Fibroblast of lung (primary cell): ENCODE data around the gene MYRIP. TPM values are rescaled to one million over a fixed set of nuclear protein-coding genes. Genes with fewer than 3 reads are reported as not detected.

Experiments used
- DNase-seq, 2 donors: peaks; one replicate each; pipeline versions ENCODE4 v3.0.0 to v3.0.0-alpha.2; 2010; ENCODE audit warnings: low read depth in 2 of 2
- H2AFZ ChIP-seq: 2 replicates; pipeline ENCODE4 v1.5.1; 2012; ENCODE audit warnings: low read length, control low read depth, inconsistent platforms
- H3K27ac ChIP-seq: 2 replicates; pipeline ENCODE4 v1.5.1; 2011; ENCODE audit warnings: low read length, control low read depth; ENCODE audit not compliant: insufficient read depth
- H3K27me3 ChIP-seq: 2 replicates; pipeline ENCODE4 v1.5.1; 2011; ENCODE audit warnings: mild to moderate bottlenecking, low read length; ENCODE audit not compliant: control insufficient read depth, insufficient read depth
- H3K36me3 ChIP-seq: 2 replicates; pipeline ENCODE4 v1.5.1; 2011; ENCODE audit warnings: low read length; ENCODE audit not compliant: control insufficient read depth, insufficient read depth
- H3K4me1 ChIP-seq: 2 replicates; pipeline ENCODE4 v1.5.1; 2011; ENCODE audit warnings: low read length; ENCODE audit not compliant: control insufficient read depth, insufficient read depth; ENCODE audit errors: extremely low read depth
- H3K4me2 ChIP-seq: 2 replicates; pipeline ENCODE4 v1.5.1; 2011; ENCODE audit warnings: low read length, control low read depth; ENCODE audit not compliant: insufficient read depth; ENCODE audit errors: extremely low read depth
- H3K4me3 ChIP-seq, 4 experiments: fragments of 200-600 bp in 1 of 4; sonication (generic) in 1 of 4; replicated peaks in 1 of 4; 2 replicates each; pipeline ENCODE4 v1.5.1; 2011 to 2016; ENCODE audit warnings: low read length in 4 of 4, low read depth in 3 of 4, mild to moderate bottlenecking in 3 of 4, control low read depth in 2 of 4, inconsistent platforms in 1 of 4, mixed read lengths in 1 of 4; ENCODE audit not compliant: insufficient read depth in 1 of 4; ENCODE audit errors: control extremely low read depth in 1 of 4
- H3K79me2 ChIP-seq: 2 replicates; pipeline ENCODE4 v1.5.1; 2012; ENCODE audit warnings: mild to moderate bottlenecking, low read length, inconsistent platforms; ENCODE audit not compliant: control insufficient read depth, insufficient read depth
- H3K9ac ChIP-seq: 2 replicates; pipeline ENCODE4 v1.5.1; 2011; ENCODE audit warnings: mild to moderate bottlenecking, low read length, control low read depth; ENCODE audit not compliant: insufficient read depth
- H3K9me3 ChIP-seq: 2 replicates; pipeline ENCODE4 v1.5.1; 2012; ENCODE audit warnings: low read depth, low read length; ENCODE audit not compliant: control insufficient read depth, insufficient read depth
- H4K20me1 ChIP-seq: 2 replicates; pipeline ENCODE4 v1.5.1; 2011; ENCODE audit warnings: low read length; ENCODE audit not compliant: control insufficient read depth, insufficient read depth; ENCODE audit errors: extremely low read depth
- CTCF ChIP-seq, 2 donors: IDR thresholded peaks in 1 of 2; conservative IDR thresholded peaks in 1 of 2; 1 replicate in 1 of 2; 2 replicates in 1 of 2; pipeline ENCODE4 v1.5.1; 2011 to 2012; ENCODE audit warnings: low read length in 2 of 2, control low read depth in 1 of 2, inconsistent platforms in 1 of 2, low read depth in 1 of 2, mild to moderate bottlenecking in 1 of 2
- EZH2 ChIP-seq: IDR thresholded peaks from 2 replicates; pipeline ENCODE4 v1.5.1; 2012; ENCODE audit warnings: low read length, control low read depth, mild to moderate bottlenecking; ENCODE audit errors: missing control alignments
- polyA plus RNA-seq, 2 donors: library from polyadenylated mRNA; depleted of rRNA in 1 of 2; stranded (reverse) in 1 of 2; unstranded in 1 of 2; fragments of >200 nt; gene quantifications; 2 replicates each; pipeline ENCODE4 v1.2.1, GENCODE V29; 2011 to 2012; ENCODE audit warnings: missing spikeins in 1 of 2
- total RNA-seq: library from RNA; depleted of rRNA; stranded (reverse); fragments of >200 nt; gene quantifications from 2 replicates; pipeline ENCODE4 v1.2.1, GENCODE V29; 2014

MYRIP gene
- total and polyA plus RNA-seq, 2 donors (not counting 1 experiment from before 2014, with no cell fraction given), result 0.02 TPM; not detected in 1

DNA sequence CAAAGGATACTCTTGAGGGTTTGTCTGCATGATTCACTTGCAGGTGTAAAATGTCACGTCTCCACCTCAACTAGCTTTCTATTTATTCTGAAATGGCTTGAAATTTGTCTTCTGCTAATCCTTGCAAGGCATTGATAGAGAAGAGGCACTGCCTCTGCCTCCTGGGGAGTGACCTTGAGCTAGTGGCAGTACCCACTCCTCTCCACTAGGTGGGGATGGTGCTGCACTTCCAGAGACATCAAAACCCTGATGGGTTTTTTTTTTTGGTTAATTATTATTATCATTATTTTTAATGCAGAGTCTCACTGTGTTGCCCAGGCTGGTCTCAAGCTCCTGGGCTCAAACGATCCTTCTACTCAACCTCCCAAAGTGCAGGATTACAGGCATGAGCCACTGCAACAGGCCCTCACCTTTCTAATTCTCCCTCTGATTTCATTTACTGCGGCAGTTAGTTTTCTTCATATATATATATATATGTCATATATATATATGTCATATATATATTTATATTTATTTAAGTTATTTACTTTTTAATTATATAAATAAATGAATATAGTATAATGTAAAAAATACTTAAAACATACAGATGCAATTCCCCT is 382.5 kb downstream of the MYRIP start:
- Histone ChIP-seq H3K36me3 (no peaks in the 10 kb centered on the region), H3K4me2 (no peak overlapping the region), H3K4me3 (no peak overlapping the region), H3K79me2 (no peaks in the 10 kb centered on the region), H2AFZ (no peak overlapping the region), H3K9me3 (no peaks in the 10 kb centered on the region), H4K20me1 (no peaks in the 10 kb centered on the region), H3K27me3 (no peaks in the 10 kb centered on the region), H3K9ac (no peak overlapping the region), H3K27ac (no peak overlapping the region), H3K4me1 (no peaks in the 10 kb centered on the region)
- TF ChIP-seq CTCF (conservative IDR thresholded peaks at IDR 0.05 in 1 of 2, IDR thresholded peaks at IDR 0.05 in 1 of 2; ENCODE audit: low read depth in 1 of 2, low read length in 2 of 2), result peak; percentile 95 to 96
- TF ChIP-seq EZH2, result no peak
- peak; percentile 18 to 62 for DNase-seq

- no peaks in the 10 kb centered on the region for H3K27me3 ChIP-seq
- no peak for DNase-seq
- H2AFZ ChIP-seq, result no peak overlapping the region
- H3K9me3 ChIP-seq, result no peaks in the 10 kb centered on the region
- H3K4me2 ChIP-seq, result no peak overlapping the region
- H3K27ac ChIP-seq, result no peak overlapping the region
- TF ChIP-seq EZH2 (no peak), CTCF (conservative IDR thresholded peaks at IDR 0.05 in 1 of 2, IDR thresholded peaks at IDR 0.05 in 1 of 2; ENCODE audit: low read depth in 1 of 2, low read length in 2 of 2) (no peak)
- no peak overlapping the region for H3K9ac ChIP-seq
- H4K20me1 ChIP-seq, result no peaks in the 10 kb centered on the region
- no peaks in the 10 kb centered on the region for H3K4me1 ChIP-seq
- H3K4me3 ChIP-seq, result no peak overlapping the region
- H3K79me2 ChIP-seq, result no peaks in the 10 kb centered on the region
- no peaks in the 10 kb centered on the region for H3K36me3 ChIP-seq
These were observed 383.2 kb downstream of the MYRIP start for GRCh38 chr3:40192628-40193027.

DNA sequence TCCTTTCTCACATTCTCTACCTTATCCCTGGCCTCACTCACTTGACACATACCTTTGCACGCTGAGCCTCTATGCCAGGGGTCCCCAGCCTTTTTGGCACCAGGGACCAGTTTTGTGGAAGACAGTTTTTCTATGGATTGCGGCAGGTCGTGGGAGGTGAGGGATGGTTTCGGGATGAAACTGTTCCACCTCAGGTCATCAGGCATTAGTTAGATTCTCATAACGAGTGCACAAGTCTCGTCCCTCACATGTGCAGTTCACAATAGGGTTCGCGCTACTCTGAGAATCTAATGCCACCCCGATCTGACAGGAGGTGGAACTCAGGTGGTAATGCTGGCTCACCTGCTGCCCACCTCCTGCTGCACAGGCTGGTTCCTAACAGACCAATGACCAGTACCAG is 387.6 kb downstream of the MYRIP start:
- no peak overlapping the region for H2AFZ ChIP-seq
- H3K9ac ChIP-seq, result no peak overlapping the region
- DNase-seq, result no peak
- no peaks in the 10 kb centered on the region for H3K4me1 ChIP-seq
- no peak overlapping the region for H3K27ac ChIP-seq
- H4K20me1 ChIP-seq, result no peaks in the 10 kb centered on the region
- no peak for TF ChIP-seq CTCF (conservative IDR thresholded peaks at IDR 0.05 in 1 of 2, IDR thresholded peaks at IDR 0.05 in 1 of 2; ENCODE audit: low read depth in 1 of 2, low read length in 2 of 2)
- no peak for TF ChIP-seq EZH2
- no peaks in the 10 kb centered on the region for H3K9me3 ChIP-seq
- H3K27me3 ChIP-seq, result no peaks in the 10 kb centered on the region
- no peak overlapping the region for H3K4me2 ChIP-seq
- H3K79me2 ChIP-seq, result no peaks in the 10 kb centered on the region
- H3K36me3 ChIP-seq, result no peaks in the 10 kb centered on the region
- no peak overlapping the region for H3K4me3 ChIP-seq
